ENCODE results near the gene CAPZB.

The CAPZB gene

DNA sequence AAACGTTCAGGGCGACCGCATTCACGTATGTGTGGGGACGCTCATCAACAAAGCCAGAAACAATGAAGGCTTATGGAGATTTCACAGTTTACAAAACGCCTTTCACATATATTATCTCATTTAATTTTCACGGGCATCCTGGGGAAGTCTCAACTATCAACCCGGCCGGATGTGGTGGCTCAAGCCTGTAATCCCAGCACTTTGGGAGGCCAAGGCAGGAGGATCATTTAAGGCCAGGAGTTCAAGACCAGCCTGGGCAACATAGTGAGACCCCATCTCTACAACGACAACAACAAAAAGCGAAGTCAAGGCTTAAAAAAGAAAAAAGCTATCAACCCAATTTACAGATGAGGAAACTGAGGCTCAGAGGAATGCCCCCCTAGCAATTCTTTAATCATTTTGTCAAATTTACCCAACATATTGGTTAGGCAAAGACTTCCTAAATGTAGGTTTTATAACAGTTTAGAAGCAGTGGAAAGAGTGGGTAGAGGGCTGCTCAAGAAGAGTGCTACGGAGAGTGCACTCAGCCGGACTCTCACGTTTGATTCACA is 144.9 kb downstream of the CAPZB start:
- TF ChIP-seq, protein P1, sequence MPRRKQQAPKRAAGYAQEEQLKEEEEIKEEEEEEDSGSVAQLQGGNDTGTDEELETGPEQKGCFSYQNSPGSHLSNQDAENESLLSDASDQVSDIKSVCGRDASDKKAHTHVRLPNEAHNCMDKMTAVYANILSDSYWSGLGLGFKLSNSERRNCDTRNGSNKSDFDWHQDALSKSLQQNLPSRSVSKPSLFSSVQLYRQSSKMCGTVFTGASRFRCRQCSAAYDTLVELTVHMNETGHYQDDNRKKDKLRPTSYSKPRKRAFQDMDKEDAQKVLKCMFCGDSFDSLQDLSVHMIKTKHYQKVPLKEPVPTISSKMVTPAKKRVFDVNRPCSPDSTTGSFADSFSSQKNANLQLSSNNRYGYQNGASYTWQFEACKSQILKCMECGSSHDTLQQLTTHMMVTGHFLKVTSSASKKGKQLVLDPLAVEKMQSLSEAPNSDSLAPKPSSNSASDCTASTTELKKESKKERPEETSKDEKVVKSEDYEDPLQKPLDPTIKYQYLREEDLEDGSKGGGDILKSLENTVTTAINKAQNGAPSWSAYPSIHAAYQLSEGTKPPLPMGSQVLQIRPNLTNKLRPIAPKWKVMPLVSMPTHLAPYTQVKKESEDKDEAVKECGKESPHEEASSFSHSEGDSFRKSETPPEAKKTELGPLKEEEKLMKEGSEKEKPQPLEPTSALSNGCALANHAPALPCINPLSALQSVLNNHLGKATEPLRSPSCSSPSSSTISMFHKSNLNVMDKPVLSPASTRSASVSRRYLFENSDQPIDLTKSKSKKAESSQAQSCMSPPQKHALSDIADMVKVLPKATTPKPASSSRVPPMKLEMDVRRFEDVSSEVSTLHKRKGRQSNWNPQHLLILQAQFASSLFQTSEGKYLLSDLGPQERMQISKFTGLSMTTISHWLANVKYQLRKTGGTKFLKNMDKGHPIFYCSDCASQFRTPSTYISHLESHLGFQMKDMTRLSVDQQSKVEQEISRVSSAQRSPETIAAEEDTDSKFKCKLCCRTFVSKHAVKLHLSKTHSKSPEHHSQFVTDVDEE (CRISPR knock-in tag; IDR thresholded peaks at IDR 0.05) = no peak
- TF ChIP-seq CSRNP3 (CRISPR knock-in tag; IDR thresholded peaks at IDR 0.05) = no peak
- TF ChIP-seq, protein P2, sequence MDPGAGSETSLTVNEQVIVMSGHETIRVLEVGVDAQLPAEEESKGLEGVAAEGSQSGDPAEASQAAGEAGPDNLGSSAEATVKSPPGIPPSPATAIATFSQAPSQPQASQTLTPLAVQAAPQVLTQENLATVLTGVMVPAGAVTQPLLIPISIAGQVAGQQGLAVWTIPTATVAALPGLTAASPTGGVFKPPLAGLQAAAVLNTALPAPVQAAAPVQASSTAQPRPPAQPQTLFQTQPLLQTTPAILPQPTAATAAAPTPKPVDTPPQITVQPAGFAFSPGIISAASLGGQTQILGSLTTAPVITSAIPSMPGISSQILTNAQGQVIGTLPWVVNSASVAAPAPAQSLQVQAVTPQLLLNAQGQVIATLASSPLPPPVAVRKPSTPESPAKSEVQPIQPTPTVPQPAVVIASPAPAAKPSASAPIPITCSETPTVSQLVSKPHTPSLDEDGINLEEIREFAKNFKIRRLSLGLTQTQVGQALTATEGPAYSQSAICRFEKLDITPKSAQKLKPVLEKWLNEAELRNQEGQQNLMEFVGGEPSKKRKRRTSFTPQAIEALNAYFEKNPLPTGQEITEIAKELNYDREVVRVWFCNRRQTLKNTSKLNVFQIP (CRISPR knock-in tag; IDR thresholded peaks at IDR 0.05; ENCODE audit: borderline replicate concordance, low read depth) = no peak
- TF ChIP-seq ZNF565 (CRISPR knock-in tag; conservative IDR thresholded peaks at IDR 0.05; ENCODE audit: low read depth) = no peak
- TF ChIP-seq, protein P3, sequence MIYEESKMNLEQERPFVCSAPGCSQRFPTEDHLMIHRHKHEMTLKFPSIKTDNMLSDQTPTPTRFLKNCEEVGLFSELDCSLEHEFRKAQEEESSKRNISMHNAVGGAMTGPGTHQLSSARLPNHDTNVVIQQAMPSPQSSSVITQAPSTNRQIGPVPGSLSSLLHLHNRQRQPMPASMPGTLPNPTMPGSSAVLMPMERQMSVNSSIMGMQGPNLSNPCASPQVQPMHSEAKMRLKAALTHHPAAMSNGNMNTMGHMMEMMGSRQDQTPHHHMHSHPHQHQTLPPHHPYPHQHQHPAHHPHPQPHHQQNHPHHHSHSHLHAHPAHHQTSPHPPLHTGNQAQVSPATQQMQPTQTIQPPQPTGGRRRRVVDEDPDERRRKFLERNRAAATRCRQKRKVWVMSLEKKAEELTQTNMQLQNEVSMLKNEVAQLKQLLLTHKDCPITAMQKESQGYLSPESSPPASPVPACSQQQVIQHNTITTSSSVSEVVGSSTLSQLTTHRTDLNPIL (CRISPR knock-in tag; IDR thresholded peaks at IDR 0.05; ENCODE audit: low read depth) = no peak
- no peak for ATAC-seq

DNA sequence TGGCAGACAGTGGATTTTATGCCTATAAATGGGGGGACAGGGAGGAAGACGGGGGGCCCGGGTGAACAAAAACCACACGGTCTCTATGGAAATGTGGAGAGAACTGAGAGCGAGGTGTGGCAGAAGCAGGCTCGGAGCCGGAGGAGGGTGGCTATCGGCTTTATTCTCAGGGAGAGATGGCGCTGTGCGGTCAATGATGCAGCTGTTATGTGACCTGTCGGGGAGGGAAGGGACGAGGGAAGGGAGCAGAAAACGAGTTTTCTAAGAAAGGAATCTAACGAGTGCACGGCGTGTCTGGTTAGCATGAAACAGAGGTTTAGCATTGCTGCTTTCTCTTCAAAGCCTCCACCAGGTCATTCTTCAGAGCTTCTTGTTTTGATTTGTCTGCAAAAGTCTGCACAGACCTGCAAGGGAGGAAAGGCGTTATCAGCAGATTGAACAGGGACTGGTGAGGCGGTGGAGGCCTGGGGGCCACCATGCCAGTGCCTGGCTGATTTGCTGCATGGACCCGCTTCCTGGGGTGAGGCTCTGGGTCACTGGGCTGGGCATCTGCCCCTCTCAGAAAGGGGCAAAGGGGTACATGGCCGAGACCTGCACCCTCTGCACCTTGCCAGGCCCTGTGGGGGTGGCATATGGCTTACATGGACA is 146.0 kb downstream of the CAPZB start:
- TF ChIP-seq CSRNP3 (CRISPR knock-in tag; IDR thresholded peaks at IDR 0.05) = no peak
- TF ChIP-seq TOX (CRISPR knock-in tag; IDR thresholded peaks at IDR 0.05; ENCODE audit: borderline replicate concordance) = no peak
- no peak for TF ChIP-seq ESRRG (CRISPR knock-in tag; IDR thresholded peaks at IDR 0.05)
- TF ChIP-seq, protein P1 (CRISPR knock-in tag; IDR thresholded peaks at IDR 0.05) = no peak
- TF ChIP-seq, protein P2 (CRISPR knock-in tag; IDR thresholded peaks at IDR 0.05; ENCODE audit: borderline replicate concordance, low read depth) = no peak
- TF ChIP-seq TCF4 (CRISPR knock-in tag; IDR thresholded peaks at IDR 0.05; ENCODE audit: borderline replicate concordance) = no peak
- no peak for TF ChIP-seq ZNF70 (CRISPR knock-in tag; IDR thresholded peaks at IDR 0.05)
- TF ChIP-seq PATZ1 (CRISPR knock-in tag; IDR thresholded peaks at IDR 0.05; ENCODE audit: borderline replicate concordance) = no peak
- no peak for TF ChIP-seq BACH2 (CRISPR knock-in tag; IDR thresholded peaks at IDR 0.05; ENCODE audit: borderline replicate concordance)
- TF ChIP-seq ARNTL (CRISPR knock-in tag; IDR thresholded peaks at IDR 0.05; ENCODE audit: borderline replicate concordance, low read depth) = no peak
- TF ChIP-seq GLIS3 (CRISPR knock-in tag; IDR thresholded peaks at IDR 0.05) = no peak
- TF ChIP-seq ISL1 (CRISPR knock-in tag; IDR thresholded peaks at IDR 0.05) = no peak
- no peak for TF ChIP-seq ZFP3 (CRISPR knock-in tag; IDR thresholded peaks at IDR 0.05)
- TF ChIP-seq SNAI2 (CRISPR knock-in tag; IDR thresholded peaks at IDR 0.05) = no peak
- TF ChIP-seq OSR1 (CRISPR knock-in tag; IDR thresholded peaks at IDR 0.05) = no peak
- ATAC-seq = no peak

Measured in SK-N-SH treated with all-trans-retinoic acid at 6 μM for 48 hours (cell line).